Measurements from ENCODE around the gene FSHR. TPM values are rescaled to one million over a fixed set of nuclear protein-coding genes. Genes with fewer than 3 reads are reported as not detected.

The FSHR gene
- total RNA-seq, 2 donors from 2014 or later, result 0.28 to 1.1 TPM

DNA sequence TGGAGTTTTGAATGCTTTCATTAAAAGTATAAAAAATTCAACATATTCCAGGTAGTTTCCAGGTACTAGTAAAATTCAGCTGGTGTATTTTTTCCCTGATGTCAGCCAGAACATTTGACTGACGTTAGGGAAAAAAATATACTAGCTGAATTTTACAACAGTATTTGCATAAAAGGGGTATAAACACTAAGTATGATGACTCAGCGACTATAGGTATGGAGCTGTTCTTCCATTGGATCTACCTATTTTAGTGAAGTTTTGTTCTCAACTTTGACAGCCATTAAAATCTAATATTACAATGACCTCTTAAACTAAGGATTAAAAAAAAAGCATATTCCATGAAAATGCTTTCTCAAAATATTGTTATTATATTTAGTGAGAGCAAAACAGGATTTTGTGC lies 155.9 kb downstream of the FSHR start:
- TF ChIP-seq CTCF (IDR thresholded peaks at IDR 0.05), result no peak
- H3K4me3 ChIP-seq, result no peak overlapping the region
- peaks cover 0 to 6% of the 10 kb centered on the region in 2 donors for H3K4me1 ChIP-seq
- H3K27me3 ChIP-seq, result no peaks in the 10 kb centered on the region
- DNase-seq (ENCODE audit: low spot score), result no peak
- H3K36me3 ChIP-seq, result no peaks in the 10 kb centered on the region
- H3K27ac ChIP-seq, result no peak overlapping the region
- no peaks in the 10 kb centered on the region for H3K9me3 ChIP-seq

GRCh38 chr2:48993576-48993975 lies 160.7 kb downstream of the FSHR start:
- Histone ChIP-seq H3K36me3 (no peaks in the 10 kb centered on the region), H3K4me3 (no peak overlapping the region), H3K27me3 (no peaks in the 10 kb centered on the region), H3K9me3 (no peaks in the 10 kb centered on the region), H3K27ac (no peak overlapping the region), H3K4me1 (no peaks in the 10 kb centered on the region)
- TF ChIP-seq CTCF (IDR thresholded peaks at IDR 0.05), result no peak
- DNase-seq (ENCODE audit: low spot score), result no peak

DNA sequence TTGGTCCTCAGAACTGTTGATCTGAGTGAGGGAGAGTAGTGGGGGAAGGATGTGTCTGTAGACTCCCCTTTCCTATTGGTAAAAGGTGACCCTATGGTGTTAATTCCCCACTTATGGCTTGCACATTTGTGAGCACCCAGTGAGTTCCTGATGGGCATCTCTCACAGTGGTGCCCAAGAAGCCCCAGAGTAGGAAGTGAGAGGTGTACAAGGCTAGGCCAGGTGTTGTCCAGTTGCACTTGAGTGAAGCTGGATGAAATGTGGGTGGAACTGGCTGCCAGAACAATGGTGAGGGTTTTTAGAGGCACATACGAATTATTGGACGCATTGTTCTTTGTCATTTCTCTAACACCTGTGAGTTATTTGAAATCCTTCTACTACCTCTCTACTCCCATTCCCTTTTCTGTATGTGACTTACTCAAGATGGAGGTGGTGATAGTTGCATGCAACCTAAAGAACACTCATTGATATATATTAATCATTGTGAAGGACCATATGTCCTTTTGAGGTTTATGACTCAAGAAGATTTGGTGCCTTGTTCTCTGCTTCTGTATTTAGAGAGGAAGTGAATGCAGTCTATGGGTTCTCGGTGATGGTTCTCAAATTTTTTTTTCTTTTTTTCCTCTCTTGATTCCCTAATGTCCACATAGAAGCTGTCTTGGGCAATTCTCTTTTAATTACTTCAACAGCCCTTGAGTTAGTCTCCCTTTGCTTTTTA lies 162.7 kb downstream of the FSHR start:
- Histone ChIP-seq H3K9me3 (no peaks in the 10 kb centered on the region), H3K27me3 (no peaks in the 10 kb centered on the region), H3K4me3 (no peak overlapping the region), H3K4me1 (no peaks in the 10 kb centered on the region), H3K27ac (no peak overlapping the region), H3K36me3 (no peaks in the 10 kb centered on the region)
- no peak for TF ChIP-seq CTCF (IDR thresholded peaks at IDR 0.05)
- no peak for DNase-seq (ENCODE audit: low spot score)

- Histone ChIP-seq H3K4me1 (no peaks in the 10 kb centered on the region), H3K27me3 (no peaks in the 10 kb centered on the region), H3K36me3 (no peaks in the 10 kb centered on the region), H3K9me3 (no peaks in the 10 kb centered on the region), H3K4me3 (no peak overlapping the region), H3K27ac (no peak overlapping the region)
- TF ChIP-seq CTCF (IDR thresholded peaks at IDR 0.05), result no peak
- DNase-seq (ENCODE audit: low spot score), result no peak
These were observed 169.4 kb downstream of the FSHR start for GRCh38 chr2:48984922-48985321.

GRCh38 chr2:48983551-48983950 lies 170.8 kb downstream of the FSHR start:
- Histone ChIP-seq H3K27me3 (no peaks in the 10 kb centered on the region), H3K27ac (no peak overlapping the region), H3K4me3 (no peak overlapping the region), H3K9me3 (no peaks in the 10 kb centered on the region), H3K36me3 (no peaks in the 10 kb centered on the region), H3K4me1 (no peaks in the 10 kb centered on the region)
- DNase-seq (ENCODE audit: low spot score), result no peak
- TF ChIP-seq CTCF (IDR thresholded peaks at IDR 0.05), result no peak

GRCh38 chr2:48982887-48983435 lies 171.4 kb downstream of the FSHR start:
- Histone ChIP-seq H3K4me3 (no peak overlapping the region), H3K9me3 (no peaks in the 10 kb centered on the region), H3K27me3 (no peaks in the 10 kb centered on the region), H3K36me3 (no peaks in the 10 kb centered on the region), H3K27ac (no peak overlapping the region), H3K4me1 (no peaks in the 10 kb centered on the region)
- no peak for DNase-seq (ENCODE audit: low spot score)
- no peak for TF ChIP-seq CTCF (IDR thresholded peaks at IDR 0.05)
